Esophagus squamous epithelium (tissue), 5 donors: Measurements from ENCODE around the gene ACTL10. TPM values are rescaled to one million over a fixed set of nuclear protein-coding genes. Genes with fewer than 3 reads are reported as not detected.

ENCODE experiments used
- DNase-seq: peaks from one replicate; lab custom pipeline; 2025; lab: John Stamatoyannopoulos, UW
- H3K27ac ChIP-seq, 4 donors: fragments of 200-600 bp; sonication (generic); one replicate each; pipeline ENCODE4 v1.5.1; 2016 to 2019; ENCODE audit warnings: mild to moderate bottlenecking in 1 of 4
- H3K27me3 ChIP-seq, 4 donors: fragments of 200-600 bp; sonication (generic); 1 replicate in 3 of 4; 2 replicates in 1 of 4; pipeline versions ENCODE4 v1.5.1 to v1.6.0; 2017 to 2021; ENCODE audit warnings: antibody characterized with exemption in 1 of 4
- H3K36me3 ChIP-seq, 3 donors: fragments of 200-600 bp; sonication (generic); one replicate each; pipeline ENCODE4 v1.5.1; 2016 to 2019
- H3K4me1 ChIP-seq, 3 donors: fragments of 200-600 bp; sonication (generic); one replicate each; pipeline ENCODE4 v1.5.1; 2017 to 2019
- H3K4me3 ChIP-seq, 4 donors: fragments of 200-600 bp; sonication (generic); 1 replicate in 3 of 4; 2 replicates in 1 of 4; pipeline ENCODE4 v1.5.1; 2016 to 2019; ENCODE audit warnings: mild to moderate bottlenecking in 2 of 4, moderate library complexity in 1 of 4
- H3K9me3 ChIP-seq, 3 donors: fragments of 200-600 bp; sonication (generic); one replicate each; pipeline ENCODE4 v1.5.1; 2016 to 2019
- POLR2A ChIP-seq, 4 donors: fragments of 450-650 bp; IDR thresholded peaks; one replicate each; pipeline ENCODE4 v1.6.1; 2017; ENCODE audit warnings: antibody characterized with exemption in 4 of 4, mild to moderate bottlenecking in 4 of 4, moderate library complexity in 3 of 4
- WGBS, 2 donors: methylation state at CpG; one replicate each; pipeline ENCODE4 v1.1.5; 2018; 5-methylcytosine and 5-hydroxymethylcytosine counted together
- intact Hi-C: fragments of 100-400 bp; cut with DNase I; formaldehyde crosslinking; loops from one replicate; pipeline ENCODE4 v1.15.0; 2022
- total RNA-seq, 4 donors: library from RNA; depleted of rRNA; stranded (reverse); fragments of >200 nt; gene quantifications; one replicate each; pipeline ENCODE4 v1.1.0, GENCODE V29; 2016
- TF ChIP-seq, protein P1 (sequence below), 6 experiments: fragments of 450-650 bp in 4 of 6; fragments of 200-600 bp in 2 of 6; sonication (generic) in 2 of 6; IDR thresholded peaks; one replicate each; pipeline ENCODE4 v1.5.1; 2016 to 2019; ENCODE audit warnings: antibody characterized with exemption in 6 of 6, mild to moderate bottlenecking in 4 of 6, moderate library complexity in 4 of 6
- donor health status: DM: yes; HTN: yes; CAD: no.

Gene ACTL10
- total RNA-seq, 4 donors from 2014 or later, result 1.8 to 4.4 (median 3.5) TPM

DNA sequence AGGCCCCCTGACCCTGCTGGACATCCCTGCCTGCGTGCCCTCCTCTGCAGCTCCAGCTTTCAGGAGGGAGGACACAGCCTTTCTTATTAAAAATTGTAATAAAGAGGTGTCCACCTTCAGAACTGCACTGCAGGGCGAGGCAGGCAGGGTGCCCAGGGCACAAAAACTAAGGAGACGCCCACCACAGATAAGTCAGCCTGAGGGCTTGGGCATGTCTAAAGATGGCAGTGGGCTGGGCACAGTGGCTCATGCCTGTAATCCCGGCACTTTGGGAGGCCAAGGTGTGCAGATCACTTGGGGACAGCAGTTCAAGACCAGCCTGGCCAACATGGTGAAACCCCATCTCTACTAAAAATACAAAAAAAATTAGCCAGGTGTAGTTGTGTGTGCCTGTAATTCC lies 11.6 kb upstream of the ACTL10 start:
- intact Hi-C loops, result no loop called here
- TF ChIP-seq, protein P1, sequence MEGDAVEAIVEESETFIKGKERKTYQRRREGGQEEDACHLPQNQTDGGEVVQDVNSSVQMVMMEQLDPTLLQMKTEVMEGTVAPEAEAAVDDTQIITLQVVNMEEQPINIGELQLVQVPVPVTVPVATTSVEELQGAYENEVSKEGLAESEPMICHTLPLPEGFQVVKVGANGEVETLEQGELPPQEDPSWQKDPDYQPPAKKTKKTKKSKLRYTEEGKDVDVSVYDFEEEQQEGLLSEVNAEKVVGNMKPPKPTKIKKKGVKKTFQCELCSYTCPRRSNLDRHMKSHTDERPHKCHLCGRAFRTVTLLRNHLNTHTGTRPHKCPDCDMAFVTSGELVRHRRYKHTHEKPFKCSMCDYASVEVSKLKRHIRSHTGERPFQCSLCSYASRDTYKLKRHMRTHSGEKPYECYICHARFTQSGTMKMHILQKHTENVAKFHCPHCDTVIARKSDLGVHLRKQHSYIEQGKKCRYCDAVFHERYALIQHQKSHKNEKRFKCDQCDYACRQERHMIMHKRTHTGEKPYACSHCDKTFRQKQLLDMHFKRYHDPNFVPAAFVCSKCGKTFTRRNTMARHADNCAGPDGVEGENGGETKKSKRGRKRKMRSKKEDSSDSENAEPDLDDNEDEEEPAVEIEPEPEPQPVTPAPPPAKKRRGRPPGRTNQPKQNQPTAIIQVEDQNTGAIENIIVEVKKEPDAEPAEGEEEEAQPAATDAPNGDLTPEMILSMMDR (IDR thresholded peaks at IDR 0.05), result no peak
- no peak for TF ChIP-seq POLR2A (IDR thresholded peaks at IDR 0.05)

DNA sequence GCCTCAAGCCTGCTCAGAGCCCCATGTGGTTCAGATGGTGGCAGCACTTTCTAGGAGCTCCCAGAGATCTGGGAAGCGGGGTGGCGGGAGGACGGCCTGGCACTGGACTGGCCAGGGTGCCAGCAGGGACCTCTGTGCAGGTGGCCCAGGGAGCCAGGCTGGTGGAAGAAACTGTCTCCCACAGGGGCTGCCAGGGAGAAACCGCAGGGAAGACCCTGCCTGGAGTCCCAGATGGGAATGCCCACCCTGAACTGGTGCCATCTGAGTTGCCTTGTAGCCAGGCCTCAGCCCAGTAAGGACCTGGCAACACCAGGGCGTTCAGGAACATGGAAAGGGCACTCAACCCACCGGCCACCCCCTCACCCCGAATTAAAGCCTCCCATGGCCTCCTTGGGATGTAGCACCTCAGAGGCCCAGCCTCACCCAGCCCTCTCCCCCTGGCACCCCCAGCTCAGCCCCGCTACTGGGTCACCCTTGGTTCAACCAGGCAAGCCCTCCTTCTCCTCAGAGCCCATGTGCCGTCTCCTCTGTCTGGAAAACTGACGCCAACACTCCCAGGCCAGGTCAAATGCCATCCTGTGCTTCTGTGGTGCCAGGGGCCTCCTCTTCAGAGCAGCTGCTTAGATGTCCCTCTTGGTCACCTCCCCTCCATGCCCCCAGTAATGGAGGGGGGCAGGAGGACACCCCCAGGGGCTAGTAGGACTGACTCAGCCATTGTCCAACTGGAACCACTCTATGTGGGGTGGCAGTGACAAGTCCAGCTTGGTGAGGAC lies 10.5 kb upstream of the ACTL10 start:
- 91% methylated on average over 9 of the region's 10 CpGs; no CpG with 5 or more reads in 1 of the 2 donors for WGBS, 2 donors
- intact Hi-C loops, result no loop called here
- no peak for DNase-seq
- peaks cover 10 to 39% (median 10%) of the 10 kb centered on the region in 3 donors for H3K36me3 ChIP-seq
- no peak for TF ChIP-seq POLR2A (IDR thresholded peaks at IDR 0.05)
- TF ChIP-seq, protein P1 (IDR thresholded peaks at IDR 0.05), result no peak
- no peaks in the 10 kb centered on the region for H3K9me3 ChIP-seq
- H3K27me3 ChIP-seq, result no peaks in the 10 kb centered on the region
- H3K4me1 ChIP-seq, result peaks cover 14 to 52% (median 17%) of the 10 kb centered on the region in 3 donors
- no peak overlapping the region for H3K4me3 ChIP-seq
- no peak overlapping the region for H3K27ac ChIP-seq

More for the DNA sequence above, 11.6 kb upstream of the ACTL10 start:
- Histone ChIP-seq H3K27ac (no peak overlapping the region), H3K4me1 (peaks cover 14 to 62% (median 23%) of the 10 kb centered on the region in 3 donors), H3K27me3 (no peaks in the 10 kb centered on the region), H3K9me3 (no peaks in the 10 kb centered on the region), H3K36me3 (peaks cover 10 to 36% (median 10%) of the 10 kb centered on the region in 3 donors), H3K4me3 (no peak overlapping the region)
- WGBS, 2 donors, result 62% methylated on average over 2 of the region's 4 CpGs; no CpG with 5 or more reads in 1 of the 2 donors
- DNase-seq, result no peak

DNA sequence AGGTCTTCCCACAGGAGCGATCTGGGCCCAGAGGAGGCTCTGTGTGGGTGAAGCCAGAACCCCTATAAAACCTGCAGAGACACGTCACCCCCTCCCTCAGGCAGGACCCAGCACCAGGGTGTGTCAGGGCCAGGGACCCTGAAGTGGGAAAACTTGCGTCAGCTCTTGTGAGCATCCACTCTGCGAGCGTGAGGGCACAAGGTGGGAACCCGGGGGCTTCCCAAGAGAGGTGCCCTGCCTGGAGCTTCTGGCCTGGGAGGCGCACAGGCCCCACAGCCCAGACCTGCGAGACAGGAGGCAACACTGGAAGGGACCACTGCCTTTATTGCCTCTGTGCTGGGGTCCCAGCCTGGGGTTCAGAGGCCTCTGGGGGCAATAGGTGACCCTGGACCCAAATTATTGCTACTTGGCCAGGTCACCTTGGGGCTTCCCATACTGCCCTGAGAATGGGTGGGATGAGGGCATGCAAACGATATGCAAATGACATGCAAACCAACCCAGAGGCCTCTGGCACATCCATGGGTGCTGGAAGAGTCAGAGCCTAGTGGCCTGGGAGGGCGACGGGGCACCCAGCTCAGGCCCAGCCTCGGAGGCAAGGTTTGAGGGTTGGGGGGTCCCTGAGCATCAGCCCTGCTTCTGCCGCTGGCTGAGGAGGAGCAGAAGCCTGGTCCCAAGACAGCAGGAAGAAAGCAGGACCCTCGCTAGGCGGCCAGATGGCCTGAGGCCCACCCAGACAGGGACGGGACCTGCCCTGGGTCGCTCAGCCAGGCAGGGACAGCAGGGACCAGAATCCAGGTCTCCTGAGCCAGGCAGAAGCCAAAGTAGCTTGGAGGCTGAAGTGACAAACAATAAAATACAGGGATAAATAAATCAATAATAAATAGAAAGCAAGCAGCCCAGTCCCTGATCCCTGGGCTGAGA lies 9.7 kb upstream of the ACTL10 start:
- no peak overlapping the region for H3K4me3 ChIP-seq
- DNase-seq, result no peak
- H3K27ac ChIP-seq, result no peak overlapping the region
- peaks cover 10 to 43% (median 14%) of the 10 kb centered on the region in 3 donors for H3K4me1 ChIP-seq
- H3K9me3 ChIP-seq, result no peaks in the 10 kb centered on the region
- no peaks in the 10 kb centered on the region for H3K27me3 ChIP-seq
- intact Hi-C loops, result no loop called here
- TF ChIP-seq, protein P1 (IDR thresholded peaks at IDR 0.05), result no peak
- TF ChIP-seq POLR2A (IDR thresholded peaks at IDR 0.05), result no peak
- 94 to 97% methylated on average over 6 to 13 of the region's 17 CpGs for WGBS, 2 donors
- H3K36me3 ChIP-seq, result peaks cover 10 to 39% (median 10%) of the 10 kb centered on the region in 3 donors

DNA sequence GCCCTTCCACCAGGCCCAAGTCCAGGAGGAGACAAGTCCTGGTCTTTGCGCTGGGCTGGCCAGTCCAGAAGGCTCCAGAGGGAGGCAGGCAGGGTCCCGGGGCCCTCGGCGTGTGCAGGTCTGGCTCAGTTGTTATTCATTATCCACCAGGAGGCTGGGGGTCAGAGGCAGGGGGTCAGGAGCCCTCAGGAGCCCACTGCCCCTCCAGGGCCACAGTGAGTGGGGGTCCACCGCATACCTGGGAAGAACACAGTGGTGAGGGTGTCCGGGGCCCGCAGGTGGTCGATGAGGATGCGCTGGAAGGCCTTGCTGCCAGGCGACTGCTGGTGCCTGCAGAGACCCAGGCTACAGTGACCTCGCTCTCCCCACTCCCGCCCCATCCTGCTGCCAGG lies 9.0 kb upstream of the ACTL10 start:
- WGBS, 2 donors, result 90 to 93% methylated on average over 3 to 6 of the region's 12 CpGs
- Histone ChIP-seq H3K27ac (no peak overlapping the region), H3K9me3 (no peaks in the 10 kb centered on the region), H3K4me3 (no peak overlapping the region), H3K4me1 (peaks cover 12 to 40% (median 16%) of the 10 kb centered on the region in 3 donors), H3K36me3 (peaks cover 10 to 39% (median 10%) of the 10 kb centered on the region in 3 donors), H3K27me3 (no peaks in the 10 kb centered on the region)
- DNase-seq, result no peak
- no peak for TF ChIP-seq POLR2A (IDR thresholded peaks at IDR 0.05)
- TF ChIP-seq, protein P1 (IDR thresholded peaks at IDR 0.05), result no peak
- intact Hi-C loops, result no loop called here
